CD14-positive monocyte (primary cell): ENCODE data around the gene AQP4. TPM values are rescaled to one million over a fixed set of nuclear protein-coding genes. Genes with fewer than 3 reads are reported as not detected.

ENCODE experiments used
- DNase-seq, 3 donors: peaks; one replicate each; pipeline ENCODE4 v3.0.0-alpha.2; 2011 to 2022
- H2AFZ ChIP-seq: 2 replicates; pipeline ENCODE4 v1.6.0; 2012; ENCODE audit warnings: mild to moderate bottlenecking, low read depth, low read length, inconsistent platforms; ENCODE audit not compliant: insufficient read depth, poor library complexity, severe bottlenecking
- H3K27ac ChIP-seq, 2 donors: 1 replicate in 1 of 2; 2 replicates in 1 of 2; pipeline ENCODE4 v1.5.1; 2012 to 2013; ENCODE audit warnings: low read length in 2 of 2, control low read depth in 1 of 2, inconsistent platforms in 1 of 2, low read depth in 1 of 2, mild to moderate bottlenecking in 1 of 2
- H3K27me3 ChIP-seq, 2 donors: one replicate each; pipeline versions ENCODE4 v1.6.0 to v1.6.1; 2011 to 2013; ENCODE audit warnings: low read length in 2 of 2; ENCODE audit not compliant: control insufficient read depth in 2 of 2, insufficient read depth in 2 of 2
- H3K36me3 ChIP-seq, 2 donors: replicated peaks in 1 of 2; 1 replicate in 1 of 2; 2 replicates in 1 of 2; pipeline versions ENCODE4 v1.5.1 to v1.6.1; 2012 to 2013; ENCODE audit warnings: low read length in 2 of 2, control low read depth in 1 of 2, inconsistent platforms in 1 of 2, mild to moderate bottlenecking in 1 of 2; ENCODE audit not compliant: insufficient read depth in 2 of 2, control insufficient read depth in 1 of 2
- H3K4me1 ChIP-seq, 2 donors: 1 replicate in 1 of 2; 2 replicates in 1 of 2; pipeline versions ENCODE4 v1.5.1 to v1.6.1; 2012 to 2013; ENCODE audit warnings: low read length in 2 of 2, control low read depth in 1 of 2, inconsistent platforms in 1 of 2, mild to moderate bottlenecking in 1 of 2, moderate library complexity in 1 of 2; ENCODE audit not compliant: insufficient read depth in 2 of 2, control insufficient read depth in 1 of 2
- H3K4me2 ChIP-seq: replicated peaks from 2 replicates; pipeline ENCODE3; 2012; ENCODE audit warnings: low read length, moderate library complexity, mild to moderate bottlenecking; ENCODE audit not compliant: poor library complexity, severe bottlenecking; ENCODE audit errors: extremely low read depth
- H3K4me3 ChIP-seq, 3 experiments: fragments of 200-600 bp in 1 of 3; sonication (generic) in 1 of 3; replicated peaks in 1 of 3; 1 replicate in 2 of 3; 2 replicates in 1 of 3; pipeline ENCODE4 v1.5.1; 2011 to 2013; ENCODE audit warnings: low read length in 3 of 3, mild to moderate bottlenecking in 3 of 3, control low read depth in 2 of 3, low read depth in 2 of 3, inconsistent platforms in 1 of 3, moderate library complexity in 1 of 3
- H3K79me2 ChIP-seq: 2 replicates; pipeline ENCODE4 v1.6.0; 2012; ENCODE audit warnings: mild to moderate bottlenecking, control low read depth, inconsistent platforms, low read length, moderate library complexity; ENCODE audit not compliant: insufficient read depth
- H3K9ac ChIP-seq: 2 replicates; pipeline ENCODE4 v1.6.0; 2017; ENCODE audit warnings: low read length, mild to moderate bottlenecking; ENCODE audit not compliant: insufficient read depth, poor library complexity, severe bottlenecking
- H3K9me3 ChIP-seq, 2 donors: replicated peaks in 1 of 2; 1 replicate in 1 of 2; 2 replicates in 1 of 2; pipeline versions ENCODE4 v1.5.1 to v1.6.1; 2012 to 2013; ENCODE audit warnings: low read length in 2 of 2, control low read depth in 1 of 2; ENCODE audit not compliant: control insufficient read depth in 1 of 2, insufficient read depth in 1 of 2
- H4K20me1 ChIP-seq: 2 replicates; pipeline ENCODE4 v1.6.0; 2012; ENCODE audit warnings: mild to moderate bottlenecking, low read length, control low read depth, moderate library complexity; ENCODE audit not compliant: insufficient read depth
- H3K27ac Mint-ChIP-seq, 7 donors: one replicate each; pipeline ENCODE4 v1.8.0; 2020; ENCODE audit warnings: mild to moderate bottlenecking in 7 of 7, mixed read lengths in 7 of 7, moderate library complexity in 6 of 7, inconsistent platforms in 2 of 7
- H3K27me3 Mint-ChIP-seq, 3 donors: one replicate each; pipeline ENCODE4 v1.8.0; 2021 to 2022; ENCODE audit warnings: low read depth in 3 of 3, mild to moderate bottlenecking in 3 of 3, mixed read lengths in 3 of 3, moderate library complexity in 3 of 3, inconsistent platforms in 1 of 3
- H3K36me3 Mint-ChIP-seq, 2 donors: one replicate each; pipeline ENCODE4 v1.8.0; 2020; ENCODE audit warnings: mixed read lengths in 2 of 2, inconsistent platforms in 1 of 2, mild to moderate bottlenecking in 1 of 2
- H3K4me1 Mint-ChIP-seq: one replicate; pipeline ENCODE4 v1.8.0; 2020; ENCODE audit warnings: mild to moderate bottlenecking, mixed read lengths
- H3K4me3 Mint-ChIP-seq, 2 donors: one replicate each; pipeline ENCODE4 v1.8.0; 2020; ENCODE audit warnings: mild to moderate bottlenecking in 2 of 2, mixed read lengths in 2 of 2, moderate library complexity in 1 of 2
- H3K9me3 Mint-ChIP-seq, 7 donors: one replicate each; pipeline ENCODE4 v1.8.0; 2020 to 2022; ENCODE audit warnings: mixed read lengths in 7 of 7, mild to moderate bottlenecking in 6 of 7, moderate library complexity in 6 of 7, inconsistent platforms in 2 of 7
- WGBS: methylation state at CpG from one replicate; pipeline ENCODE4 v1.1.5; 2013; ENCODE audit warnings: missing lambda C conversion rate; ENCODE audit not compliant: insufficient coverage; 5-methylcytosine and 5-hydroxymethylcytosine counted together
- intact Hi-C, 2 donors: fragments of 100-400 bp; cut with micrococcal nuclease; formaldehyde crosslinking; loops; one replicate each; pipeline versions ENCODE4 v1.15.0 to v1.15.1; 2023
- polyA plus RNA-seq, 3 donors: library from polyadenylated mRNA; depleted of rRNA in 1 of 3; unstranded in 2 of 3; stranded (reverse) in 1 of 3; fragments of 300-500 nt in 2 of 3; fragments of >200 nt in 1 of 3; fragmentation: Illumina TruSeq in 2 of 3; gene quantifications; 1 replicate in 2 of 3; 2 replicates in 1 of 3; pipeline ENCODE4 v1.2.3, GENCODE V29; 2012 to 2021
- TF ChIP-seq, protein P1 (sequence below): fragments of 200-600 bp; IDR thresholded peaks from one replicate; pipeline ENCODE4 v1.8.0; 2022; ENCODE audit warnings: antibody characterized with exemption, mild to moderate bottlenecking

Gene AQP4
- polyA plus RNA-seq, 3 donors = not detected

DNA sequence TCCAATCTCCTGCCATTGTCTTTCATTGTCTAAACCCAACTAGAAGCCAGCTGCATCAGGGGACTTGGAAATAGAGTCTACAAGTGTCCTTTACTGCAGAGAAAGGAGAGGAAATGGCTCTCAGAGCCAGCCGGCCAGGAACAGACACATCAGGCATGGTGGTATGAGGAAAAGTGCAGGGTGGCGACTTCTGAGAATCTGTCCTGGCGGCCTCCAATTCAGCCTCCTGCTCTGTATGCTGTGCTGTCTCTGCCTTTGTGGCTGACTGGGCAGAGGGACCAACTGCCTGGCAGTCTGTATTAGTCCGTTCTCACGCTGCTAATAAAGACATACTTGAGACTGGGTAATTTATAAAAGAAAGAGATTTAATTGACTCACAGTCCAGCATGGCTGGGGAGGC lies 36.8 kb upstream of the AQP4 start:
- Histone ChIP-seq H3K4me3 (no peak overlapping the region), H3K9ac (no peak overlapping the region), H3K27ac (no peak overlapping the region), H2AFZ (no peak overlapping the region), H4K20me1 (no peaks in the 10 kb centered on the region), H3K79me2 (no peaks in the 10 kb centered on the region), H3K27me3 (no peaks in the 10 kb centered on the region), H3K4me1 (no peaks in the 10 kb centered on the region), H3K9me3 (peaks cover 16 to 18% of the 10 kb centered on the region in 2 donors), H3K36me3 (no peaks in the 10 kb centered on the region), H3K4me2 (no peak overlapping the region)
- TF ChIP-seq, protein P1, sequence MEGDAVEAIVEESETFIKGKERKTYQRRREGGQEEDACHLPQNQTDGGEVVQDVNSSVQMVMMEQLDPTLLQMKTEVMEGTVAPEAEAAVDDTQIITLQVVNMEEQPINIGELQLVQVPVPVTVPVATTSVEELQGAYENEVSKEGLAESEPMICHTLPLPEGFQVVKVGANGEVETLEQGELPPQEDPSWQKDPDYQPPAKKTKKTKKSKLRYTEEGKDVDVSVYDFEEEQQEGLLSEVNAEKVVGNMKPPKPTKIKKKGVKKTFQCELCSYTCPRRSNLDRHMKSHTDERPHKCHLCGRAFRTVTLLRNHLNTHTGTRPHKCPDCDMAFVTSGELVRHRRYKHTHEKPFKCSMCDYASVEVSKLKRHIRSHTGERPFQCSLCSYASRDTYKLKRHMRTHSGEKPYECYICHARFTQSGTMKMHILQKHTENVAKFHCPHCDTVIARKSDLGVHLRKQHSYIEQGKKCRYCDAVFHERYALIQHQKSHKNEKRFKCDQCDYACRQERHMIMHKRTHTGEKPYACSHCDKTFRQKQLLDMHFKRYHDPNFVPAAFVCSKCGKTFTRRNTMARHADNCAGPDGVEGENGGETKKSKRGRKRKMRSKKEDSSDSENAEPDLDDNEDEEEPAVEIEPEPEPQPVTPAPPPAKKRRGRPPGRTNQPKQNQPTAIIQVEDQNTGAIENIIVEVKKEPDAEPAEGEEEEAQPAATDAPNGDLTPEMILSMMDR = no peak
- intact Hi-C loops = no loop called here
- Mint-ChIP-seq H3K36me3 (no peaks in the 10 kb centered on the region), H3K27me3 (peaks cover 2 to 4% (median 3%) of the 10 kb centered on the region in 3 donors), H3K4me3 (no peak overlapping the region), H3K27ac (no peak overlapping the region), H3K4me1 (no peaks in the 10 kb centered on the region), H3K9me3 (peaks cover 4 to 27% (median 17%) of the 10 kb centered on the region in 7 donors)
- DNase-seq = no peak
- 98% methylated on average over 5 of the region's 5 CpGs for WGBS

DNA sequence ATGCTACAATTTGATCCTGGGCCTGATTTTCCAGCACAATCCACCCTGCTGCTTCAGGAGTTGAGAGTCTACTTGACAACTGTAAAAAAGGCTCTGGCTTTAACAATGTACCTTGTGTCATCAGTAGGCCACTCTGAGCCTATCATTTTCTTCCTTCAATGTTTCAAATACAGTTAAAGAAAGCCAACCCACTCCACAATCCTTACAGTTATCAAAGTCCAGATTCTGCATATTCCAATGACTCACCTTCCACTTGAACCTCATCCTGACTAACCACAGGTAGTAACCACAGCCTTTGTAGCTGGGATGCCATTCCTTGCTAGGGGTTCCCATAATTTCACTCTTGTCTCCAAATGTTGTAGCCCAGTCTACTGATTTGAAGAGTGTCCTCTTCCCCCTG lies 35.5 kb upstream of the AQP4 start:
- Histone ChIP-seq H2AFZ (no peak overlapping the region), H3K27me3 (no peaks in the 10 kb centered on the region), H3K9ac (no peak overlapping the region), H3K4me1 (no peaks in the 10 kb centered on the region), H3K79me2 (no peaks in the 10 kb centered on the region), H3K9me3 (peaks cover 16 to 18% of the 10 kb centered on the region in 2 donors), H3K36me3 (no peaks in the 10 kb centered on the region), H3K4me2 (no peak overlapping the region), H3K4me3 (no peak overlapping the region), H3K27ac (no peak overlapping the region), H4K20me1 (no peaks in the 10 kb centered on the region)
- TF ChIP-seq, protein P1 = no peak
- peaks cover 4 to 24% (median 17%) of the 10 kb centered on the region in 7 donors for H3K9me3 Mint-ChIP-seq
- intact Hi-C loops = no loop called here
- no peak overlapping the region for H3K27ac Mint-ChIP-seq
- H3K36me3 Mint-ChIP-seq = no peaks in the 10 kb centered on the region
- no peak overlapping the region for H3K4me3 Mint-ChIP-seq
- DNase-seq = no peak
- no peaks in the 10 kb centered on the region for H3K4me1 Mint-ChIP-seq
- peaks cover 2 to 3% (median 3%) of the 10 kb centered on the region in 3 donors for H3K27me3 Mint-ChIP-seq
